COLO668 (cell line): ENCODE measurements around the gene BCAN.

Experiments
- DNase-seq: peaks from one replicate; lab custom pipeline; 2025; ENCODE audit not compliant: unreplicated experiment; lab: John Stamatoyannopoulos, UW

Gene BCAN

GRCh38 chr1:156693848-156694689, 52.2 kb downstream of the BCAN start:
- no peak for DNase-seq

GRCh38 chr1:156694690-156694962, 52.7 kb downstream of the BCAN start:
- no peak for DNase-seq

- DNase-seq: no peak
These were observed 54.8 kb downstream of the BCAN start for GRCh38 chr1:156696755-156697154.

- DNase-seq: peak; percentile 36
These were observed 55.6 kb downstream of the BCAN start for GRCh38 chr1:156697481-156697880.

- DNase-seq: no peak
These were observed 57.1 kb downstream of the BCAN start for GRCh38 chr1:156698995-156699394.

- DNase-seq: no peak
These were observed 59.0 kb downstream of the BCAN start for GRCh38 chr1:156700736-156701531.

GRCh38 chr1:156703336-156703735, 61.4 kb downstream of the BCAN start:
- DNase-seq: no peak

- DNase-seq: no peak
These were observed 61.8 kb downstream of the BCAN start for GRCh38 chr1:156703741-156704140.

- no peak for DNase-seq
These were observed 62.3 kb downstream of the BCAN start for GRCh38 chr1:156704166-156704711.

- DNase-seq: peak; percentile 36
These were observed 63.0 kb downstream of the BCAN start for GRCh38 chr1:156704930-156705320.

GRCh38 chr1:156705321-156705917, 63.5 kb downstream of the BCAN start, which contains the start of gene CRABP2:
CRABP2 (minus strand) TSS chr1:156705583; CDS start chr1:156705446, 137 bp downstream.
- peak; percentile 40 for DNase-seq

GRCh38 chr1:156705918-156706656, 64.2 kb downstream of the BCAN start:
- DNase-seq: peak; percentile 66

GRCh38 chr1:156706657-156707416, 64.9 kb downstream of the BCAN start:
- peak; percentile 46 for DNase-seq

- no peak for DNase-seq
These were observed 65.7 kb downstream of the BCAN start for GRCh38 chr1:156707417-156708217.

- no peak for DNase-seq
These were observed 66.3 kb downstream of the BCAN start for GRCh38 chr1:156708218-156708661.

GRCh38 chr1:156709031-156709430, 67.1 kb downstream of the BCAN start:
- no peak for DNase-seq
